Posterior vena cava (tissue), 2 donors: ENCODE measurements around the gene HELZ2. TPM values are rescaled to one million over a fixed set of nuclear protein-coding genes. Genes with fewer than 3 reads are reported as not detected.

ENCODE experiments used
- DNase-seq: peaks from one replicate; pipeline ENCODE4 v3.0.0-alpha.2; 2020; ENCODE audit warnings: low spot score
- intact Hi-C, 2 donors: fragments of 100-400 bp; cut with DNase I; formaldehyde crosslinking; loops; one replicate each; pipeline versions ENCODE4 v1.14.1 to v1.14.2; 2022 to 2023
- total RNA-seq, 2 donors: library from RNA; stranded (reverse); fragmentation: NEBNext Ultra II Directional; extraction: Animal tissue kit (Norgen Biotek cat#: 25700); gene quantifications; one replicate each; pipeline ENCODE4 v1.2.1, GENCODE V29; 2021
- donor health status: DM: yes; HTN: yes; CAD: no.
- donor health status: DM: yes; HTN: yes; CAD: no.

HELZ2 gene
- total RNA-seq, 2 donors from 2014 or later: 13.7 to 25.5 TPM

- peak; percentile 78 for DNase-seq
- intact Hi-C loops: no loop called here
Observed at GRCh38 chr20:63598479-63599395, 24.7 kb upstream of the HELZ2 start.

- intact Hi-C loops: no loop called here
Observed at GRCh38 chr20:63597651-63598478, 23.8 kb upstream of the HELZ2 start.

GRCh38 chr20:63596423-63596822, 22.4 kb upstream of the HELZ2 start:
- no peak for DNase-seq
- intact Hi-C loops: no loop called here

More at GRCh38 chr20:63597651-63598478, 23.8 kb upstream of the HELZ2 start:
- DNase-seq: no peak

- intact Hi-C loops: no loop called here
- DNase-seq: no peak
Observed at GRCh38 chr20:63595416-63596127, 21.5 kb upstream of the HELZ2 start.

GRCh38 chr20:63594043-63594561, 20.1 kb upstream of the HELZ2 start:
- no peak for DNase-seq
- intact Hi-C loops: no loop called here

- intact Hi-C loops: no loop called here
- DNase-seq: no peak
Observed at GRCh38 chr20:63592661-63593060, 18.6 kb upstream of the HELZ2 start.

- DNase-seq: no peak
- intact Hi-C loops: loop anchor here in 1 of 2 donors (2.0 kb wide), 1 partner anchor 473 kb away; no protein-coding TSS in a partner anchor
Observed at GRCh38 chr20:63591786-63592355, 17.8 kb upstream of the HELZ2 start.

- intact Hi-C loops: loop anchor here in 1 of 2 donors (2.0 kb wide), 1 partner anchor 472 kb away; no protein-coding TSS in a partner anchor
- no peak for DNase-seq
Observed at GRCh38 chr20:63591147-63591533, 17.1 kb upstream of the HELZ2 start.

GRCh38 chr20:63590218-63591146, 16.4 kb upstream of the HELZ2 start:
- intact Hi-C loops: loop anchor here in 1 of 2 donors (2.0 kb wide), 1 partner anchor 472 kb away; no protein-coding TSS in a partner anchor
- DNase-seq: no peak

- DNase-seq: no peak
- intact Hi-C loops: loop anchor here in 1 of 2 donors (2.0 to 5.0 kb wide), 2 partner anchors 453 to 471 kb away; no protein-coding TSS in a partner anchor
Observed at GRCh38 chr20:63589261-63590217, 15.5 kb upstream of the HELZ2 start.

GRCh38 chr20:63588641-63589041, 14.6 kb upstream of the HELZ2 start:
- no peak for DNase-seq

GRCh38 chr20:63587776-63588591, 13.9 kb upstream of the HELZ2 start:
- intact Hi-C loops: loop anchor here in 1 of 2 donors (5.0 kb wide), 1 partner anchor 454 kb away; no protein-coding TSS in a partner anchor
- no peak for DNase-seq

More at GRCh38 chr20:63588641-63589041, 14.6 kb upstream of the HELZ2 start:
- intact Hi-C loops: loop anchor here in 1 of 2 donors (5.0 kb wide), 1 partner anchor 454 kb away; no protein-coding TSS in a partner anchor

GRCh38 chr20:63587256-63587655, 13.2 kb upstream of the HELZ2 start:
- intact Hi-C loops: loop anchor here in 1 of 2 donors (5.0 kb wide), 1 partner anchor 455 kb away; no protein-coding TSS in a partner anchor
- DNase-seq: no peak

GRCh38 chr20:63586797-63587196, 12.8 kb upstream of the HELZ2 start:
- no peak for DNase-seq
- intact Hi-C loops: loop anchor here in 1 of 2 donors (5.0 kb wide), 1 partner anchor 456 kb away; no protein-coding TSS in a partner anchor
